NCI-H524 (cell line): ENCODE data around the gene MORF4L1.
A peak's percentile ranks its signal among the peaks of the same experiment; 100 is the strongest.
"Not testable (repeated sequence)": the region's sequence is repeated elsewhere in the genome, so short reads cannot be mapped to it uniquely, and the experiment has no call there.

ENCODE experiments used
- DNase-seq, 2 experiments: peaks; one replicate each; lab custom pipeline; 2025; lab: John Stamatoyannopoulos, UW

MORF4L1 gene

GRCh38 chr15:78859971-78860719 lies 12.5 kb upstream of the MORF4L1 start:
- DNase-seq: peak; percentile 96

- DNase-seq: not testable (repeated sequence)
Measured at GRCh38 chr15:78865585-78865984, 7.1 kb upstream of the MORF4L1 start.

GRCh38 chr15:78866031-78866430 lies 6.7 kb upstream of the MORF4L1 start:
- DNase-seq: not testable (repeated sequence)

GRCh38 chr15:78866803-78867202 lies 5.9 kb upstream of the MORF4L1 start:
- no peak for DNase-seq

GRCh38 chr15:78868366-78868765 lies 4.3 kb upstream of the MORF4L1 start:
- DNase-seq: no peak

- DNase-seq: not testable (repeated sequence)
Measured at GRCh38 chr15:78871483-78872127, 1.1 kb upstream of the MORF4L1 start.

GRCh38 chr15:78872972-78873792 lies 492 bp downstream of the MORF4L1 start:
- peak; percentile 77 to 90 for DNase-seq

GRCh38 chr15:78873793-78874765 lies 1.4 kb downstream of the MORF4L1 start:
- DNase-seq: peak in 1 of 2 experiments; percentile 27

GRCh38 chr15:78875107-78875914 lies 2.6 kb downstream of the MORF4L1 start:
- no peak for DNase-seq

GRCh38 chr15:78876954-78877353 lies 4.3 kb downstream of the MORF4L1 start:
- not testable (repeated sequence) for DNase-seq

- DNase-seq: no peak
Measured at GRCh38 chr15:78878356-78878755, 5.7 kb downstream of the MORF4L1 start.

- no peak for DNase-seq
Measured at GRCh38 chr15:78879517-78880241, 7.0 kb downstream of the MORF4L1 start.

- DNase-seq: no peak
Measured at GRCh38 chr15:78880242-78880533, 7.5 kb downstream of the MORF4L1 start.

GRCh38 chr15:78880813-78881212 lies 8.1 kb downstream of the MORF4L1 start:
- no peak for DNase-seq

- no peak for DNase-seq
Measured at GRCh38 chr15:78881681-78882080, 9.0 kb downstream of the MORF4L1 start.

- no peak for DNase-seq
Measured at GRCh38 chr15:78889000-78889399, 16.3 kb downstream of the MORF4L1 start.

GRCh38 chr15:78893538-78893937 lies 20.8 kb downstream of the MORF4L1 start:
- DNase-seq: no peak

- no peak for DNase-seq
Measured at GRCh38 chr15:78895471-78895870, 22.8 kb downstream of the MORF4L1 start.

GRCh38 chr15:78898540-78898939 lies 25.9 kb downstream of the MORF4L1 start:
- DNase-seq: no peak
